H9 (cell line): ENCODE results near the gene ZFP91. TPM values are rescaled to one million over a fixed set of nuclear protein-coding genes. Genes with fewer than 3 reads are reported as not detected.

Source experiments
- DNase-seq: peaks from one replicate; pipeline ENCODE4 v3.0.0-alpha.2; 2017
- H2AFZ ChIP-seq: one replicate; pipeline ENCODE4 v1.6.1; 2013; ENCODE audit warnings: mild to moderate bottlenecking, low read length, control low read depth, moderate library complexity
- H2AK5ac ChIP-seq: 2 replicates; pipeline ENCODE4 v1.6.1; 2013; ENCODE audit warnings: low read length, control low read depth, mixed read lengths; ENCODE audit not compliant: insufficient read length
- H2BK120ac ChIP-seq: one replicate; pipeline ENCODE4 v1.6.1; 2013; ENCODE audit warnings: low read depth, mild to moderate bottlenecking, low read length, control low read depth, inconsistent platforms; ENCODE audit not compliant: poor library complexity, severe bottlenecking
- H2BK12ac ChIP-seq: 2 replicates; pipeline ENCODE4 v1.6.1; 2013; ENCODE audit warnings: low read length, control low read depth, mixed read lengths, low read depth; ENCODE audit not compliant: insufficient read length
- H2BK15ac ChIP-seq: 2 replicates; pipeline ENCODE4 v1.6.1; 2013; ENCODE audit warnings: low read depth, low read length, control low read depth
- H2BK20ac ChIP-seq: one replicate; pipeline ENCODE4 v1.6.1; 2013; ENCODE audit warnings: low read depth, mild to moderate bottlenecking, low read length, control low read depth, inconsistent platforms; ENCODE audit not compliant: poor library complexity, severe bottlenecking
- H2BK5ac ChIP-seq: 2 replicates; pipeline ENCODE4 v1.6.1; 2013; ENCODE audit warnings: low read length, control low read depth, mixed read lengths; ENCODE audit not compliant: insufficient read length
- H3K14ac ChIP-seq: 2 replicates; pipeline ENCODE4 v1.6.1; 2013; ENCODE audit warnings: low read length, control low read depth; ENCODE audit not compliant: insufficient read depth
- H3K18ac ChIP-seq: 2 replicates; pipeline ENCODE4 v1.6.1; 2013; ENCODE audit warnings: low read depth, mild to moderate bottlenecking, mixed read lengths, low read length, control low read depth; ENCODE audit not compliant: insufficient read length
- H3K23ac ChIP-seq: 2 replicates; pipeline ENCODE4 v1.6.1; 2013; ENCODE audit warnings: low read length, control low read depth, mixed read lengths, low read depth; ENCODE audit not compliant: insufficient read length
- H3K23me2 ChIP-seq: 2 replicates; pipeline ENCODE4 v1.6.1; 2013; ENCODE audit warnings: low read depth, mild to moderate bottlenecking, mixed read lengths, low read length, control low read depth; ENCODE audit not compliant: insufficient read length, poor library complexity, severe bottlenecking
- H3K27ac ChIP-seq: 2 replicates; pipeline ENCODE4 v1.5.1; 2013; ENCODE audit warnings: low read length, control low read depth, mixed read lengths, low read depth; ENCODE audit not compliant: insufficient read length
- H3K27me3 ChIP-seq: 2 replicates; pipeline ENCODE4 v1.6.1; 2013; ENCODE audit warnings: low read length, control low read depth, inconsistent platforms; ENCODE audit not compliant: insufficient read depth
- H3K4ac ChIP-seq: 2 replicates; pipeline ENCODE4 v1.6.1; 2013; ENCODE audit warnings: low read depth, mild to moderate bottlenecking, control low read depth, inconsistent platforms, low read length, moderate library complexity
- H3K4me1 ChIP-seq: 2 replicates; pipeline ENCODE4 v1.6.1; 2013; ENCODE audit warnings: low read length, control low read depth, inconsistent platforms; ENCODE audit not compliant: insufficient read depth
- H3K4me2 ChIP-seq: 2 replicates; pipeline ENCODE4 v1.6.1; 2013; ENCODE audit warnings: low read length, control low read depth, mixed read lengths; ENCODE audit not compliant: insufficient read length, insufficient read depth
- H3K56ac ChIP-seq: 2 replicates; pipeline ENCODE4 v1.6.1; 2013; ENCODE audit warnings: low read depth, mild to moderate bottlenecking, mixed read lengths, low read length, control low read depth; ENCODE audit not compliant: insufficient read length
- H3K79me1 ChIP-seq: 2 replicates; pipeline ENCODE4 v1.6.1; 2013; ENCODE audit warnings: low read depth, mild to moderate bottlenecking, moderate library complexity, low read length, control low read depth, inconsistent platforms; ENCODE audit not compliant: insufficient read depth, poor library complexity, severe bottlenecking
- H3K79me2 ChIP-seq: 2 replicates; pipeline ENCODE4 v1.6.1; 2013; ENCODE audit warnings: low read length, control low read depth, inconsistent platforms; ENCODE audit not compliant: insufficient read depth
- H3K9ac ChIP-seq: 2 replicates; pipeline ENCODE4 v1.6.1; 2013; ENCODE audit warnings: low read length, control low read depth, mixed read lengths; ENCODE audit not compliant: insufficient read length; ENCODE audit errors: extremely low read depth
- H3K9me3 ChIP-seq: one replicate; pipeline ENCODE4 v1.6.1; 2013; ENCODE audit warnings: low read depth, low read length, inconsistent platforms; ENCODE audit not compliant: control insufficient read depth
- H3T11ph ChIP-seq: one replicate; pipeline ENCODE4 v1.6.1; 2013; ENCODE audit warnings: mild to moderate bottlenecking, low read length, control low read depth, inconsistent platforms
- H4K20me1 ChIP-seq: one replicate; pipeline ENCODE4 v1.6.1; 2013; ENCODE audit not compliant: control insufficient read depth, insufficient read length, insufficient read depth
- H4K5ac ChIP-seq: 2 replicates; pipeline ENCODE4 v1.6.1; 2013; ENCODE audit warnings: low read depth, mild to moderate bottlenecking, mixed read lengths, low read length, control low read depth; ENCODE audit not compliant: insufficient read length
- H4K8ac ChIP-seq: replicated peaks from 2 replicates; pipeline ENCODE4 v1.6.1; 2013; ENCODE audit warnings: low read length, control low read depth, mixed read lengths, low read depth; ENCODE audit not compliant: insufficient read length
- H4K91ac ChIP-seq: 2 replicates; pipeline ENCODE4 v1.6.1; 2013; ENCODE audit warnings: low read depth, mild to moderate bottlenecking, moderate library complexity, mixed read lengths, low read length, control low read depth; ENCODE audit not compliant: insufficient read length
- H3K27ac Mint-ChIP-seq, 3 experiments: 2 replicates in 2 of 3; 3 replicates in 1 of 3; pipeline ENCODE4 v1.8.0; 2020 to 2021; ENCODE audit warnings: mixed read lengths in 3 of 3, mild to moderate bottlenecking in 1 of 3, moderate library complexity in 1 of 3
- H3K27me3 Mint-ChIP-seq: 2 replicates; pipeline ENCODE4 v1.8.0; 2021; ENCODE audit warnings: low read depth, mild to moderate bottlenecking, moderate library complexity, mixed read lengths
- H3K36me3 Mint-ChIP-seq, 3 experiments: 2 replicates in 2 of 3; 3 replicates in 1 of 3; pipeline ENCODE4 v1.8.0; 2020 to 2021; ENCODE audit warnings: low read depth in 3 of 3, mixed read lengths in 3 of 3; ENCODE audit not compliant: insufficient read depth in 1 of 3
- H3K4me1 Mint-ChIP-seq, 2 experiments: 2 replicates each; pipeline ENCODE4 v1.8.0; 2020; ENCODE audit warnings: mixed read lengths in 2 of 2
- H3K4me3 Mint-ChIP-seq, 2 experiments: 2 replicates in 1 of 2; 3 replicates in 1 of 2; pipeline ENCODE4 v1.8.0; 2020 to 2021; ENCODE audit warnings: mild to moderate bottlenecking in 2 of 2, mixed read lengths in 2 of 2, moderate library complexity in 1 of 2
- H3K9me3 Mint-ChIP-seq, 2 experiments: 2 replicates in 1 of 2; 3 replicates in 1 of 2; pipeline ENCODE4 v1.8.0; 2020; ENCODE audit warnings: mild to moderate bottlenecking in 2 of 2, mixed read lengths in 2 of 2, moderate library complexity in 1 of 2
- WGBS: extraction: QIAGEN DNeasy Blood & Tissue Kit; methylation state at CpG from one replicate; pipeline ENCODE4 v1.1.7; 2013; ENCODE audit warnings: missing lambda C conversion rate, low lambda C conversion rate, mixed read lengths; ENCODE audit not compliant: insufficient read length; ENCODE audit errors: extremely low coverage; 5-methylcytosine and 5-hydroxymethylcytosine counted together
- total RNA-seq: library from RNA; stranded (reverse); gene quantifications from 2 replicates; pipeline ENCODE4 v1.2.1, GENCODE V29; 2021
- TF ChIP-seq, protein P1 (sequence below): fragments of 200-600 bp; sonication (generic); conservative IDR thresholded peaks from 3 replicates; pipeline ENCODE4 v1.8.0; 2021; ENCODE audit warnings: antibody characterized with exemption, mild to moderate bottlenecking

The ZFP91 gene
- total RNA-seq, 1 experiment from 2014 or later: 32.9 TPM

DNA sequence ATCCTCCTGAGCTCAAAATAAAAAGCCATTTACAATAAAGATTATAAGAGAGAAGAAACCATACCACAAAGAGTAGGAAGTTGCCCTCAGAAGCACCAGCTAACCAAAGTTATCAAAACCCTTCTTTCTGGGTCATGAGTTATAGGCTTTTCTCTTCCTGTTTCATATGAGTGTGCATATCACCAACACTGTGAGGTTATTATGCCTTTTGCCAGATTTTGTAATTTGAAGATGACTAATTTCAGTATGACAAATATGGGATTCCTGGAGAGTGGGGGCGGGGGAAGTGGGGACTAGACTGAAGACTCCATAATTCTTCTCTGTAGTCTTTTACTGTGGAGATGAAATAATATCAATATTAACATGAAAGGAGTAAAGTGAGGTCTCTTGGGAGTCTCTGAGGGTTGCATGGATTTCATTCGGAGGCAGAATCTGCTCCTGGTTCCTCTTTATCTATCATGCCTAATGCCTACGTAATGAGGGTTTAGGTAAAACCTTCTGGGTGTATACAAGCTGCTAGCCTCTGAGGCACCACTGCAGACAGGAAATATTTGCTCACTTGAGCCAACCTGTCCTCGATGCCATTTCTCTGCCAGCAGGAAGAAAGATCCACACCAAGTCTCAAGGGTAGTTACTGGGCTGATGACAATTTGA lies 5.3 kb upstream of the ZFP91 start:
- Histone ChIP-seq H4K5ac (no peak overlapping the region), H3K14ac (no peak overlapping the region), H3K79me2 (no peaks in the 10 kb centered on the region), H3K23ac (no peak overlapping the region), H2BK15ac (no peak overlapping the region; the same call in 1 of the 2 replicates), H2BK12ac (no peak overlapping the region), H2AFZ (no peak overlapping the region), H3K18ac (no peak overlapping the region), H4K8ac (no peak overlapping the region), H3K23me2 (no peaks in the 10 kb centered on the region), H4K20me1 (no peaks in the 10 kb centered on the region), H2AK5ac (no peak overlapping the region), H3T11ph (no peak overlapping the region), H3K4me1 (no peaks in the 10 kb centered on the region), H3K56ac (no peak overlapping the region), H3K9ac (no peak overlapping the region), H2BK5ac (no peak overlapping the region), H4K91ac (no peak overlapping the region), H3K27me3 (no peaks in the 10 kb centered on the region), H3K79me1 (no peaks in the 10 kb centered on the region), H2BK120ac (no peak overlapping the region), H2BK20ac (no peak overlapping the region), H3K9me3 (no peaks in the 10 kb centered on the region), H3K27ac (no peak overlapping the region), H3K4ac (no peak overlapping the region), H3K4me2 (no peak overlapping the region)
- H3K27me3 Mint-ChIP-seq: no peaks in the 10 kb centered on the region; the same call in 1 of the 2 replicates
- no peak for DNase-seq
- no CpG with 5 or more reads among the region's 4 CpGs for WGBS
- no peaks in the 10 kb centered on the region for H3K9me3 Mint-ChIP-seq
- no peak overlapping the region for H3K27ac Mint-ChIP-seq
- peaks cover 0 to 8% (median 5%) of the 10 kb centered on the region in 3 experiments; a peak in 2 of 7 replicates for H3K36me3 Mint-ChIP-seq
- peaks cover 9 to 12% of the 10 kb centered on the region in 2 experiments for H3K4me1 Mint-ChIP-seq
- TF ChIP-seq, protein P1, sequence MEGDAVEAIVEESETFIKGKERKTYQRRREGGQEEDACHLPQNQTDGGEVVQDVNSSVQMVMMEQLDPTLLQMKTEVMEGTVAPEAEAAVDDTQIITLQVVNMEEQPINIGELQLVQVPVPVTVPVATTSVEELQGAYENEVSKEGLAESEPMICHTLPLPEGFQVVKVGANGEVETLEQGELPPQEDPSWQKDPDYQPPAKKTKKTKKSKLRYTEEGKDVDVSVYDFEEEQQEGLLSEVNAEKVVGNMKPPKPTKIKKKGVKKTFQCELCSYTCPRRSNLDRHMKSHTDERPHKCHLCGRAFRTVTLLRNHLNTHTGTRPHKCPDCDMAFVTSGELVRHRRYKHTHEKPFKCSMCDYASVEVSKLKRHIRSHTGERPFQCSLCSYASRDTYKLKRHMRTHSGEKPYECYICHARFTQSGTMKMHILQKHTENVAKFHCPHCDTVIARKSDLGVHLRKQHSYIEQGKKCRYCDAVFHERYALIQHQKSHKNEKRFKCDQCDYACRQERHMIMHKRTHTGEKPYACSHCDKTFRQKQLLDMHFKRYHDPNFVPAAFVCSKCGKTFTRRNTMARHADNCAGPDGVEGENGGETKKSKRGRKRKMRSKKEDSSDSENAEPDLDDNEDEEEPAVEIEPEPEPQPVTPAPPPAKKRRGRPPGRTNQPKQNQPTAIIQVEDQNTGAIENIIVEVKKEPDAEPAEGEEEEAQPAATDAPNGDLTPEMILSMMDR: no peak
- H3K4me3 Mint-ChIP-seq: no peak overlapping the region
